Stimulated activated CD8-positive, alpha-beta memory T cell treated with anti-CD3 and anti-CD28 coated beads, Interleukin-12 subunit alpha, Interleukin-12 subunit beta, amount 100 ng/mL, for 4 hours (primary cell): ENCODE results near the gene GABRR1.
"Not testable (repeated sequence)": the region's sequence is repeated elsewhere in the genome, so short reads cannot be mapped to it uniquely, and the experiment has no call there.

ENCODE experiments used
- DNase-seq: peaks from one replicate; pipeline ENCODE4 v3.0.0-alpha.2; 2020; ENCODE audit warnings: low read depth

GABRR1 gene

GRCh38 chr6:89217299-89217910 lies at the start of gene GABRR1:
TSS of gene GABRR1 (minus strand) at chr6:89217358. CDS start at chr6:89217322, 36 bp downstream.
- no peak for DNase-seq

- no peak for DNase-seq
Observed at GRCh38 chr6:89264296-89264695, 47.1 kb upstream of the GABRR1 start.

GRCh38 chr6:89260832-89261231 lies 43.7 kb upstream of the GABRR1 start:
- DNase-seq: no peak

- DNase-seq: no peak
Observed at GRCh38 chr6:89260310-89260709, 43.2 kb upstream of the GABRR1 start.

GRCh38 chr6:89258912-89259311 lies 41.8 kb upstream of the GABRR1 start:
- no peak for DNase-seq

GRCh38 chr6:89257781-89258180 lies 40.6 kb upstream of the GABRR1 start:
- DNase-seq: no peak

- DNase-seq: no peak
Observed at GRCh38 chr6:89257346-89257745, 40.2 kb upstream of the GABRR1 start.

GRCh38 chr6:89255417-89255816 lies 38.3 kb upstream of the GABRR1 start:
- DNase-seq: no peak

GRCh38 chr6:89254569-89254968 lies 37.4 kb upstream of the GABRR1 start:
- no peak for DNase-seq

GRCh38 chr6:89252907-89253306 lies 35.7 kb upstream of the GABRR1 start:
- no peak for DNase-seq

GRCh38 chr6:89251976-89252375 lies 34.8 kb upstream of the GABRR1 start:
- DNase-seq: no peak

GRCh38 chr6:89251170-89251569 lies 34.0 kb upstream of the GABRR1 start:
- DNase-seq: no peak

- no peak for DNase-seq
Observed at GRCh38 chr6:89250239-89250638, 33.1 kb upstream of the GABRR1 start.

GRCh38 chr6:89244241-89244985 lies 27.3 kb upstream of the GABRR1 start:
- DNase-seq: no peak

- DNase-seq: no peak
Observed at GRCh38 chr6:89243331-89243629, 26.1 kb upstream of the GABRR1 start.

GRCh38 chr6:89242574-89243330 lies 25.6 kb upstream of the GABRR1 start:
- no peak for DNase-seq

GRCh38 chr6:89239338-89239737 lies 22.2 kb upstream of the GABRR1 start:
- no peak for DNase-seq

- no peak for DNase-seq
Observed at GRCh38 chr6:89237158-89237557, 20.0 kb upstream of the GABRR1 start.

GRCh38 chr6:89233605-89234004 lies 16.4 kb upstream of the GABRR1 start:
- DNase-seq: not testable (repeated sequence)

- DNase-seq: no peak
Observed at GRCh38 chr6:89222712-89223039, 5.5 kb upstream of the GABRR1 start.

- DNase-seq: no peak
Observed at GRCh38 chr6:89221971-89222711, 5.0 kb upstream of the GABRR1 start.

GRCh38 chr6:89221129-89221528 lies 4.0 kb upstream of the GABRR1 start:
- no peak for DNase-seq

GRCh38 chr6:89216411-89216810 lies 747 bp downstream of the GABRR1 start:
- no peak for DNase-seq
